ENCODE measurements around the gene SLFNL1.

The SLFNL1 gene

DNA sequence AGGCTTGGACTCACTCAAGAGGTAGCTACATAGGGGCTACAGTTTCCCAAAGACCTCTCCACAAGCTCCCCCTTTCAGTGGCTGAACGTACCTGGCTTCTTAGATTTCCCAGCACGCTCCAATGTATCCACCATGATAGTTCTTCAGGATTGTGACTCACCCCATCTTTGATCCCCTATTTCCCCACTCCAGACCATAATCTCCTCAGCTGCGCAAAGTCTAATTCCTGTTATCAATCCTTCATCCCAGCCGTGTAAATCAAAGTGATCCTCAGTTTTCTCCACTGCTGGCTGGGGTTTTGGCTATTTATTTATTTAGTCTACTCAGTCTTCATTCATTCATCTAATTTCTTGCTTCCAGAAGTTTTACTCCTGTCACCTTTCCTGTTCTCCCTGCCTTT is 55.1 kb downstream of the SLFNL1 start:
- WGBS, 2 experiments = 81% methylated on average over 4 of the region's 4 CpGs
- no peak overlapping the region for H3K4me3 ChIP-seq (ENCODE audit: insufficient read depth, low read depth, low read length)
- H3K36me3 ChIP-seq (ENCODE audit: control insufficient read depth, insufficient read depth, low read length) = no peaks in the 10 kb centered on the region
- H3K9me3 ChIP-seq (ENCODE audit: control insufficient read depth, low read length) = no peaks in the 10 kb centered on the region
- H3K4me1 ChIP-seq (ENCODE audit: control insufficient read depth, insufficient read depth, low read length) = no peaks in the 10 kb centered on the region
- no peaks in the 10 kb centered on the region for H3K27me3 ChIP-seq (ENCODE audit: control insufficient read depth, insufficient read depth, low read length, poor library complexity, severe bottlenecking)
- H3K27ac ChIP-seq (ENCODE audit: insufficient read depth, low read depth, low read length, poor library complexity, severe bottlenecking) = no peak overlapping the region
